SU-DHL-6 (cell line): ENCODE measurements around the gene DDX46.

Source experiments
- H2AFZ ChIP-seq: fragments of 200-600 bp; sonication (generic); 2 replicates; pipeline ENCODE4 v1.6.1; 2014; ENCODE audit warnings: low read depth, mild to moderate bottlenecking, moderate library complexity, mixed read lengths, antibody characterized with exemption, low read length; ENCODE audit not compliant: severe bottlenecking
- H3F3A ChIP-seq: fragments of 200-600 bp; shearing (Covaris generic); 2 replicates; pipeline ENCODE4 v1.6.0; 2016; ENCODE audit warnings: antibody characterized with exemption, mild to moderate bottlenecking; ENCODE audit not compliant: insufficient read depth
- H3K27ac ChIP-seq: fragments of 200-600 bp; sonication (generic); 2 replicates; pipeline ENCODE4 v1.5.1; 2016; ENCODE audit warnings: low read depth, mild to moderate bottlenecking, low read length, moderate library complexity, mixed read lengths
- H3K27me3 ChIP-seq: fragments of 200-600 bp; sonication (generic), shearing (Covaris generic); 2 replicates; pipeline ENCODE4 v1.6.0; 2014; ENCODE audit warnings: mild to moderate bottlenecking, low read length
- H3K36me3 ChIP-seq: fragments of 200-600 bp; sonication (generic); 2 replicates; pipeline ENCODE4 v1.6.1; 2014; ENCODE audit warnings: mild to moderate bottlenecking, low read length, mixed read lengths
- H3K4me2 ChIP-seq: fragments of 300-600, 200-600 bp; shearing (Covaris generic), sonication (generic); 2 replicates; pipeline ENCODE4 v1.6.0; 2014; ENCODE audit warnings: low read length, low read depth, mild to moderate bottlenecking; ENCODE audit not compliant: poor library complexity, severe bottlenecking
- H3K4me3 ChIP-seq: fragments of 200-600 bp; sonication (generic); 2 replicates; pipeline ENCODE4 v1.5.1; 2014; ENCODE audit warnings: antibody characterized with exemption, low read length, mild to moderate bottlenecking, mixed read lengths; ENCODE audit not compliant: insufficient read depth, poor library complexity, severe bottlenecking
- H3K79me2 ChIP-seq: fragments of 200-600 bp; sonication (generic); 2 replicates; pipeline ENCODE4 v1.6.1; 2014; ENCODE audit warnings: mild to moderate bottlenecking, low read length, moderate library complexity; ENCODE audit not compliant: insufficient read depth
- H3K9ac ChIP-seq: fragments of 200-600 bp; sonication (generic); 2 replicates; pipeline ENCODE4 v1.7.0; 2014; ENCODE audit warnings: mild to moderate bottlenecking, low read length
- H3K9me2 ChIP-seq: fragments of 200-600 bp; sonication (generic); replicated peaks from 2 replicates; pipeline ENCODE4 v1.6.1; 2014; ENCODE audit warnings: low read length; ENCODE audit not compliant: insufficient read depth
- H3K9me3 ChIP-seq: fragments of 200-600 bp; sonication (generic); 2 replicates; pipeline ENCODE4 v1.6.1; 2014; ENCODE audit warnings: low read length, mixed read lengths; ENCODE audit not compliant: insufficient read depth
- H4K20me1 ChIP-seq: fragments of 200-600 bp; sonication (generic); 2 replicates; pipeline ENCODE4 v1.6.1; 2014; ENCODE audit warnings: low read depth, mild to moderate bottlenecking, antibody characterized with exemption, low read length, moderate library complexity, mixed read lengths
- CTCF ChIP-seq: fragments of 200-600 bp; sonication (generic); IDR thresholded peaks from one replicate; pipeline ENCODE4 v1.5.1; 2017; ENCODE audit warnings: antibody characterized with exemption, mild to moderate bottlenecking, low read length, moderate library complexity; ENCODE audit not compliant: insufficient read depth, poor library complexity, severe bottlenecking
- EZH2phosphoT487 ChIP-seq: fragments of 200-600 bp; sonication (generic), shearing (Covaris generic); conservative IDR thresholded peaks from 2 replicates; pipeline ENCODE4 v1.6.1; 2018; ENCODE audit warnings: mild to moderate bottlenecking, antibody characterized with exemption, low read length, moderate library complexity, mixed read lengths

DDX46 gene

GRCh38 chr5:134724872-134725271 lies 33.7 kb upstream of the DDX46 start:
- peaks cover 3% of the 10 kb centered on the region; the same call in 1 of the 2 replicates for H3K36me3 ChIP-seq

GRCh38 chr5:134732819-134733218 lies 25.8 kb upstream of the DDX46 start:
- Histone ChIP-seq H3K4me2 (no peak overlapping the region), H2AFZ (no peak overlapping the region), H3K4me3 (no peak overlapping the region), H3K9me2 (no peaks in the 10 kb centered on the region), H4K20me1 (no peaks in the 10 kb centered on the region), H3F3A (peaks cover 29% of the 10 kb centered on the region), H3K9me3 (no peaks in the 10 kb centered on the region), H3K27me3 (no peaks in the 10 kb centered on the region), H3K27ac (no peak overlapping the region), H3K9ac (no peak overlapping the region), H3K36me3 (no peaks in the 10 kb centered on the region), H3K79me2 (no peaks in the 10 kb centered on the region)
- TF ChIP-seq CTCF (no peak), EZH2phosphoT487 (no peak)

More at GRCh38 chr5:134724872-134725271, 33.7 kb upstream of the DDX46 start:
- Histone ChIP-seq H3K79me2 (no peaks in the 10 kb centered on the region), H3K4me3 (no peak overlapping the region), H3K27me3 (no peaks in the 10 kb centered on the region), H3K9me3 (no peaks in the 10 kb centered on the region), H3F3A (peaks cover 12% of the 10 kb centered on the region; the same call in 1 of the 2 replicates), H4K20me1 (no peaks in the 10 kb centered on the region), H3K27ac (no peak overlapping the region), H2AFZ (no peak overlapping the region), H3K9ac (no peak overlapping the region), H3K4me2 (no peak overlapping the region), H3K9me2 (no peaks in the 10 kb centered on the region)
- no peak for TF ChIP-seq CTCF
- no peak for TF ChIP-seq EZH2phosphoT487

GRCh38 chr5:134735243-134735642 lies 23.3 kb upstream of the DDX46 start:
- no peaks in the 10 kb centered on the region for H3K9me2 ChIP-seq
- no peaks in the 10 kb centered on the region for H3K9me3 ChIP-seq
- peak overlapping the region; percentile 89 for H2AFZ ChIP-seq
- no peak overlapping the region for H3K4me2 ChIP-seq
- H3K36me3 ChIP-seq = no peaks in the 10 kb centered on the region
- H3K79me2 ChIP-seq = peaks cover 18% of the 10 kb centered on the region
- 0 out of 2 replicates have a peak, but pooled peaks cover 6% of the 10 kb centered on the region for H4K20me1 ChIP-seq
- H3F3A ChIP-seq = peaks cover 25% of the 10 kb centered on the region
- TF ChIP-seq EZH2phosphoT487 (no peak), CTCF (no peak)
- H3K4me3 ChIP-seq = no peak overlapping the region
- H3K27me3 ChIP-seq = no peaks in the 10 kb centered on the region
- peak overlapping the region; percentile 84; the same call in 1 of the 2 replicates for H3K27ac ChIP-seq
- no peak overlapping the region for H3K9ac ChIP-seq
